GM12892 (cell line): ENCODE results near the gene VPS33B.
"Not testable (repeated sequence)": the region's sequence is repeated elsewhere in the genome, so short reads cannot be mapped to it uniquely, and the experiment has no call there.

Experiments used
- POLR2A ChIP-seq: IDR thresholded peaks from 2 replicates; pipeline ENCODE4 v1.6.1; 2011; ENCODE audit warnings: low read depth, low read length, control low read depth
- POLR2AphosphoS5 ChIP-seq: IDR thresholded peaks from 2 replicates; pipeline ENCODE4 v1.6.1; 2011; ENCODE audit warnings: low read depth, low read length, control low read depth
- TAF1 ChIP-seq: IDR thresholded peaks from 2 replicates; pipeline ENCODE4 v1.6.1; 2011; ENCODE audit warnings: low read depth, mild to moderate bottlenecking, control low read depth, low read length, borderline replicate concordance

- TF ChIP-seq POLR2A, TAF1, POLR2AphosphoS5: not testable (repeated sequence)
Measured at GRCh38 chr15:91046056-91046455, 23.7 kb upstream of the VPS33B start.
